DOHH2 (cell line): ENCODE data around the gene NAV2.

Experiments used
- CTCF ChIP-seq: fragments of 200-600 bp; sonication (generic); IDR thresholded peaks from one replicate; pipeline ENCODE4 v1.5.1; 2014; ENCODE audit warnings: antibody characterized with exemption, mild to moderate bottlenecking, low read depth, low read length; ENCODE audit not compliant: poor library complexity, severe bottlenecking
- EZH2phosphoT487 ChIP-seq: fragments of 200-600 bp; sonication (generic); IDR thresholded peaks from 2 replicates; pipeline ENCODE4 v1.6.1; 2017; ENCODE audit warnings: borderline replicate concordance, mild to moderate bottlenecking, antibody characterized with exemption, low read length, moderate library complexity, mixed read lengths

- TF ChIP-seq CTCF (no peak), EZH2phosphoT487 (no peak)
Observed at GRCh38 chr11:19882356-19882755, 169.7 kb downstream of the NAV2 start.
